ENCODE results near the gene ITM2C. TPM values are rescaled to one million over a fixed set of nuclear protein-coding genes. Genes with fewer than 3 reads are reported as not detected.

The ITM2C gene
- total RNA-seq, 4 donors from 2014 or later, result 4.9 to 11.2 (median 10.8) TPM

- H3K27ac ChIP-seq, result no peak overlapping the region
- TF ChIP-seq POLR2A (IDR thresholded peaks at IDR 0.05), result no peak
- TF ChIP-seq, protein P1, sequence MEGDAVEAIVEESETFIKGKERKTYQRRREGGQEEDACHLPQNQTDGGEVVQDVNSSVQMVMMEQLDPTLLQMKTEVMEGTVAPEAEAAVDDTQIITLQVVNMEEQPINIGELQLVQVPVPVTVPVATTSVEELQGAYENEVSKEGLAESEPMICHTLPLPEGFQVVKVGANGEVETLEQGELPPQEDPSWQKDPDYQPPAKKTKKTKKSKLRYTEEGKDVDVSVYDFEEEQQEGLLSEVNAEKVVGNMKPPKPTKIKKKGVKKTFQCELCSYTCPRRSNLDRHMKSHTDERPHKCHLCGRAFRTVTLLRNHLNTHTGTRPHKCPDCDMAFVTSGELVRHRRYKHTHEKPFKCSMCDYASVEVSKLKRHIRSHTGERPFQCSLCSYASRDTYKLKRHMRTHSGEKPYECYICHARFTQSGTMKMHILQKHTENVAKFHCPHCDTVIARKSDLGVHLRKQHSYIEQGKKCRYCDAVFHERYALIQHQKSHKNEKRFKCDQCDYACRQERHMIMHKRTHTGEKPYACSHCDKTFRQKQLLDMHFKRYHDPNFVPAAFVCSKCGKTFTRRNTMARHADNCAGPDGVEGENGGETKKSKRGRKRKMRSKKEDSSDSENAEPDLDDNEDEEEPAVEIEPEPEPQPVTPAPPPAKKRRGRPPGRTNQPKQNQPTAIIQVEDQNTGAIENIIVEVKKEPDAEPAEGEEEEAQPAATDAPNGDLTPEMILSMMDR (IDR thresholded peaks at IDR 0.05 in 4 of 5, conservative IDR thresholded peaks at IDR 0.05 in 1 of 5), result no peak
- DNase-seq (no peak), ATAC-seq (no peak)
- intact Hi-C loops (cut with DNase I; ENCODE audit: low total_unique reads), result no loop called here
- no peak overlapping the region for H3K4me3 ChIP-seq
- H3K27me3 ChIP-seq, result peaks cover 0 to 6% (median 4%) of the 10 kb centered on the region in 3 donors
- H3K4me1 ChIP-seq, result no peaks in the 10 kb centered on the region
- in situ Hi-C loops (cut with MboI; ENCODE audit: low sequenced_read_pairs in 4 of 4), result no loop called here
- H3K9me3 ChIP-seq, result no peaks in the 10 kb centered on the region
- H3K36me3 ChIP-seq, result no peaks in the 10 kb centered on the region
Measured at GRCh38 chr2:230891064-230891463, 26.3 kb downstream of the ITM2C start.

- Histone ChIP-seq H3K27ac (no peak overlapping the region), H3K9me3 (no peaks in the 10 kb centered on the region), H3K27me3 (peaks cover 0 to 6% (median 4%) of the 10 kb centered on the region in 3 donors), H3K36me3 (no peaks in the 10 kb centered on the region), H3K4me1 (no peaks in the 10 kb centered on the region), H3K4me3 (no peak overlapping the region)
- ATAC-seq (no peak), DNase-seq (no peak)
- TF ChIP-seq POLR2A (IDR thresholded peaks at IDR 0.05), result no peak
- TF ChIP-seq, protein P1 (IDR thresholded peaks at IDR 0.05 in 4 of 5, conservative IDR thresholded peaks at IDR 0.05 in 1 of 5), result no peak
- in situ Hi-C loops (cut with MboI; ENCODE audit: low sequenced_read_pairs in 4 of 4), result no loop called here
- intact Hi-C loops (cut with DNase I; ENCODE audit: low total_unique reads), result no loop called here
Measured at GRCh38 chr2:230891509-230891908, 26.8 kb downstream of the ITM2C start.

DNA sequence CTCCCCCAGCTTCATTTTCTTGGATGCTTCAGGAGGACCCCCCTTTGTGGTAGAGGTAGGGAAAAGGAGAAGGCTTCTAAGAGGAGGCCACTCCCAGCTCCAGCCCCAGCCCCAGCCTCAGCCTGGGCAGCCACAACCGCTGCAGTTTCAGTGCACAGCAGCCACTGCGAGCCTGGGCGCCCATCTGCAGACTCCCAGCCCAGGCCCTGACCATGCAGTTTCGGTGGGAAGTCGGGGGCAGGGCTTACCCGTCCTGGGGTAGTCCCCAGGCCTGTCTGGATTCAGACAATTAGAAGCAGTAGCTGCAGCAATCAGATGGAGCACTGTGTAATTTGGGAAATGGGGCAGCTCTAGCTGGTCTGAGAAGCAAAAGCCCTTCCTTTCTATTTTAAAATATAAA is 28.6 kb downstream of the ITM2C start:
- Histone ChIP-seq H3K9me3 (no peaks in the 10 kb centered on the region), H3K36me3 (no peaks in the 10 kb centered on the region), H3K27me3 (peaks cover 0 to 6% (median 4%) of the 10 kb centered on the region in 3 donors), H3K4me1 (no peaks in the 10 kb centered on the region), H3K27ac (no peak overlapping the region), H3K4me3 (no peak overlapping the region)
- ATAC-seq (no peak), DNase-seq (no peak)
- TF ChIP-seq, protein P1 (IDR thresholded peaks at IDR 0.05 in 4 of 5, conservative IDR thresholded peaks at IDR 0.05 in 1 of 5), result no peak
- intact Hi-C loops (cut with DNase I; ENCODE audit: low total_unique reads), result no loop called here
- in situ Hi-C loops (cut with MboI; ENCODE audit: low sequenced_read_pairs in 4 of 4), result no loop called here

DNA sequence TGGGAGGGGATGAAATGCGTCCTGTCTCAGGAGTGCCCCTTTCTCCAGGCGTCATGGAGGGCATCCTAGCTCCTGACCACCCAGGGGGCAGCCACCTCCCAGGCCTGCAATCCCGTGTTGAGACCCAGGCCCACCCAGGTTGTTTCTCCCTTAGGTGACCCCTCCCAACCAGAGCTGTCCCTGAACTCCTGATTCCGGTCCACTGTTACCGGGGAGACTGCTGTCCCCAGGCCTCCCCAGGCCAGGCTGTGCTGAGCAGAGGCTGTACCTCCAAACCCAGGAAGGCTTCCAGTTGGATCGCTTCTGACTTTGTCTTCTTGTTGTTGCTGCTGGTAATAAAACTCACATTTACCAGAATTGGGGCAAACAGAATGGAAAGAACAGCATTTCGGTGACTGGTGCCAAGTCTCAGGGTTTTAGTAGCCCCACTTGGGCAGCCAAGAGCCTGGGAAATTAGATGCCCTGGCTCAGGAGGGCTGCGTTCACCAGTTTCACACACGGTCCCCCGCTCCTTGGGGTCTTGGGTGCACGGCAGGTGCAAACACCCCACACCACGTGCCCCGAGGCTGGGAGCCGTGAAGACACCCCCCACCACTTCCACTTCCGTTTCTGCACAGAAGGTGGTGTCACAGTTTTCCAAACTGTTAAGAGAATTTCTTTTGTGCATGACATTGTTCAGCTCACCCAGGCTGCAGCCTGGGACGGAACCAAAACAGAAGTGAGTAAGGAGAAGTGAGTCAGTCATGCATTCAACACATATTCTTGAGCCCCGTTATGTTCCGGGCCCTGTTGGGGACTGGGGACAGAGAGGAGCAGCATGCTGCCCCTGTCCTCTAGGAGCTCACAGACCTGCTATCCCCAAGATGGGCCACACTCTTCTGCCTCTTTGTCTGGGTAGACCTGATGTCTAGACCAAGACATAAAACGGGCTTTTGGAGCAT is 29.4 kb downstream of the ITM2C start:
- H3K36me3 ChIP-seq, result no peaks in the 10 kb centered on the region
- TF ChIP-seq POLR2A (IDR thresholded peaks at IDR 0.05), result no peak
- TF ChIP-seq, protein P1 (IDR thresholded peaks at IDR 0.05 in 4 of 5, conservative IDR thresholded peaks at IDR 0.05 in 1 of 5), result no peak
- no peak for ATAC-seq

More for the DNA sequence above, 29.4 kb downstream of the ITM2C start:
- Histone ChIP-seq H3K4me1 (no peaks in the 10 kb centered on the region), H3K9me3 (no peaks in the 10 kb centered on the region), H3K4me3 (no peak overlapping the region), H3K27ac (no peak overlapping the region), H3K27me3 (peaks cover 0 to 6% (median 4%) of the 10 kb centered on the region in 3 donors)
- in situ Hi-C loops (cut with MboI; ENCODE audit: low sequenced_read_pairs in 4 of 4), result no loop called here
- no peak for DNase-seq
- intact Hi-C loops (cut with DNase I; ENCODE audit: low total_unique reads), result no loop called here

All from gastrocnemius medialis (tissue), 4 donors.